SIG-M5 treated with dmso at 0.1 percent for 504 hours (cell line): ENCODE measurements around the gene CECR2.

Source experiments
- DNase-seq: peaks from one replicate; lab custom pipeline; 2025; ENCODE audit not compliant: unreplicated experiment; lab: John Stamatoyannopoulos, UW

Gene CECR2

GRCh38 chr22:17366830-17367229 is 2.4 kb upstream of the CECR2 start:
- peak; percentile 17 for DNase-seq

GRCh38 chr22:17368144-17368543 is 1.1 kb upstream of the CECR2 start:
- DNase-seq, result no peak

GRCh38 chr22:17368554-17369438 is 464 bp upstream of the CECR2 start:
- DNase-seq, result no peak

DNA sequence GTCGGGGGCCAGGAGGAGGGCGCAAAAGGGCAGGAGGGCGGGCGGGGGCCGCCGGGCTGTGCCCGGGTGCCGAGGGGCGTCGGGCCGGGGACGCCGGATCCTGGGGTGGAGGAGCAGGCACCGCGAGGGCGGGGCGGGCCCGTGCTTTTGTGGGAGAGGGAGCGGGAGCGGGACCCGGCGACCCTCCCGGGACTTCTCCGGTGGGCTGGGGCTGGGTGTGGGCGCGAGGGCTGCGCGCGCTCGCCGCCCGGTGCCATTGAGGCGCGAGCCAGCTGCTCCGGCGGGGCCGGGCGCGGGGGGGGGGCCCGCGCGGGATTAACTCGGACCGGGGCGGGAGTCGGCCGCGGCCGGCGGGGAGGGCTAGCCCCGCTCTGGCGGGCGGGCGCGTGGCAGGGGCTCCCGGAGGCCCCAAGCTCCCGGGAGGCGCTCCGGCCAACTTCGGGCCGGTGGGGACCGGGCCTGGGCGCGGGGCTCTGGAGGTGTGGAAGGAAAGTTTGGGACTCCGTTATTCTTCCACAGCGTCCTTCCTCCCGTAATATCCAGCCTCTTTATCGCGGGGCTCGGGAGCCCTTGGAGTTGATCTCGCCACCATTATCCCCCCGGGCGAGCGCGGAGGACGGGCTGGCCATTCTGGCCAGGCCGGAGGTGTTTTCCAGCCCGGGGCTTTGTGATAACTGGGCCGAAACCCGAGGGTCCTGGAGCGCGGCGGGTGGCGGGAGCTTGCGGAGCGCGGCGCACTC is 936 bp downstream of the CECR2 start:
- no peak for DNase-seq

GRCh38 chr22:17370766-17371432 is 1.6 kb downstream of the CECR2 start:
- no peak for DNase-seq

- no peak for DNase-seq
Measured at GRCh38 chr22:17371448-17371847, 2.2 kb downstream of the CECR2 start.

- no peak for DNase-seq
Measured at GRCh38 chr22:17373855-17374254, 4.6 kb downstream of the CECR2 start.

GRCh38 chr22:17375914-17376614 is 6.8 kb downstream of the CECR2 start:
- no peak for DNase-seq

- no peak for DNase-seq
Measured at GRCh38 chr22:17376950-17377349, 7.7 kb downstream of the CECR2 start.

- DNase-seq, result no peak
Measured at GRCh38 chr22:17379944-17380343, 10.7 kb downstream of the CECR2 start.

DNA sequence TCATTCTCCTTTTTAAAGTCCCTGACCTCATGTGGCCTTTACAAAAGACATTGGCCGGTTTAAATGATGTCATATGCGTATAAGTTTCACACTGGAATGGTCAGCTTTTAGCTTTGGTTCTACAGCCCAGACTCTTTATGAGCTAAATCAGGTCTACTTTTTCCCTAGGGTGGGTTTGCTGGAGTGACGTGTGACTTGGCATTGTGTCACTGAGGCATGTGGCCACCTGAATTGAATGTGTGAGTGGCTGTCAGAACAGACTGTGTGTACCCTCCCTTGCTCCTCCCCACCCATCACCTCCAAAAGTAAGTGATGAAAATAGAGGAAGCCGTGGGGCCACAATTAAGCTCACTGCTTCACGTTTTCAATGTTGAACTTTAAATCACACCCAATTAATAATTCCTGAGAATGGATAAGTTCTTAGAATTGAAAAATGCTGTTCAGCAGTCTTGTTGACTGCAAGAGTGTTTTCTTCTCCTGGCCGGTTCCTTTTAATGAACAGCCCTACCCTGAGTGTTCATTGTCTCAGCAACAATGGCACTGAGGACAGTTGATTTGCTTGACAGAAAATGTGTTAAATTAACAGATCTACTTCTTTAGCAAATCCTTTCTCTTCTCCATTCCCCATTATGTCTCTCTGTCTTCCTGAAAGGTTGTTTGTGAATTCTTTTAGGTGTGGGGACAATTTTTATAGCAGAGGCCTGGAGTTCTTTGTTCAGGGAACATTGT is 11.3 kb downstream of the CECR2 start:
- no peak for DNase-seq

DNA sequence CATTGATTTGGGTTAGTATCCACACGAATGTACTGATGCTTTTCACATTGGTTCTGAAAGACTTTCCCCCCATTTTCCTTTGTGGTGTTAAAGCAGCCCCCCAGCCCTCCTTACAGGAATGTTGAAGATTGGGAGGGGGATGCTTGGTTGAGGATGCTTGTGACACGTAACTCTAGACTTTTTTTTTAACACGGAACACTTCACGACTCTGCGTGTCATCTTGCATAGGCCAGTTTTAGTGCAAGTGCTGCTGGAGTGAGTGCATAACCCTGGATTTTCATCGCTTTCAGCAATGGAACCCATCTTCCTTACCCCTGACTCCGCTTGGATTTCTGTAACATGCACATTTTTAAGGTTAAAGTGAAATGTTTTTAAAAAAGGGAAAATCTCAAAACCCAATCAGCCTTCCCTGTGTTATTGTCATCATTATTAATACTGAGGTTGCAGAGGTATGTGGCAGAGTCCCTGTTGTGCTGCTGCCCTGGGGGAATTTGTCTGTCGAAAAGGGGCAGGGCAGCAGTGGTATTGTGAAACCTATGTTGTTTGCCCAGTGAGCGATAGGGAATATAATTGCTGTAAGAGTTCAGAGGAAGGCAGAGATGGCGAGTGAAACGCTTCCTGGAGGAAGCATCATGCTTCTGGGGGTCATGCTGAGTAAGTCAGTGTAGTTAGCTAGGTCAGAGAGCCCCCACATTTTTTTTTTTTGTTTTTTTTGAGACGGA is 12.1 kb downstream of the CECR2 start:
- peak; percentile 56 for DNase-seq

GRCh38 chr22:17384612-17385330 is 15.5 kb downstream of the CECR2 start:
- DNase-seq, result no peak

DNA sequence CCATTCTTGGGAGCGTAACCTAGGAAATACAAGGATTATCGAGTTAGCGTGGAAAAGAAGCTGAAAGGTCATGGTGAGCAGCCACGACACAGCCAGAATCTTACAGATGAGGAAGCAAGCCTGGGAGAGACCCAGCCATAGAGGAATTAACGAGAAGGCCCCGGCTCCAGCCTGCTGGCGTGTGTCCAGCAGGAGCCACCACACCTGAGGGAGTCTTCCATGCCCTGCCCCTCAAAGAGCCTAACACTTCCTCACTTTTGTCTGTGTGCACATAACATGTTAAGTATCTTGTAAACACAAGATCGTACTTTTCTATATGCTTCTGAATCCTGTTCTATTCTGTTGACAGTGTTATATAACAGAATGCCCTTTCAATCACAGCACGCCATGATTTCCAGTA is 18.1 kb downstream of the CECR2 start:
- DNase-seq, result no peak

DNA sequence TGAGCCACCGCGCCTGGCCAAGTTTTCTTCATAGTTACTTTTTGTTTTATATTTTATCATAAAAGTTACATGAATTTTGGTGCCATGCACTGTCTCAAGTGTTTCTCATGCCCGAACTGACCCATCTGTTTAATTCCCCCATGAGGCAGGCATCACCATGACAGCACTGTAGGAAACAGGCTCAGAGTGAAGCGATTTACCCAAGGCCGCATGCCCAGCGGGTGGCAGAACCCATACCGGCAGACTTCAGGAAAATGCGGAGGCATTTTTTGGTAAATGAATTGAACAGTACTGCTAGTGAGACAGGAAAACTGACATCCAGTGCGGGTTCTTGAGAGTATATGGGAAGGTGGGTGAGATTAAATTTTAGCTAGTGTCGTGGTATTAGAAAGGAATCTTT is 19.0 kb downstream of the CECR2 start:
- no peak for DNase-seq

DNA sequence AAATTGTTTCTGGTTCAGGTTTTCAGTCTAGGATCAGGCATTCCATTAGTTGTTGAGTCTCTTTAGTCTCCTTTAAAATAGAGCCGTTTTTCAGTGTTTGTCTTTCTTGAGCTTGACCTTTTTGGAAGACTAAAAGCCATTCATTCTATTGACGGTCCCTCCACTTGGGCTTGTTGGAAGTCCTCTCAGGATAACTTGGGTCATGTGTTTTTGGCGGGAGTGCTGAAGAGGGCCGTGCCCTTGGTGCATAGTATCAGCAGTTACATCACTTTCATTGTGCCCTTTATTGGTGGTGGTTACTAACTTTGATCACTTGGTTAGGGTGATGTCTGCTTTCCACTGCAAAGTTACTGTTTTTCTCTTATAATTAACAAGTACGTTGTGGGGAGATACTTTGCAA is 20.8 kb downstream of the CECR2 start:
- DNase-seq, result no peak

DNA sequence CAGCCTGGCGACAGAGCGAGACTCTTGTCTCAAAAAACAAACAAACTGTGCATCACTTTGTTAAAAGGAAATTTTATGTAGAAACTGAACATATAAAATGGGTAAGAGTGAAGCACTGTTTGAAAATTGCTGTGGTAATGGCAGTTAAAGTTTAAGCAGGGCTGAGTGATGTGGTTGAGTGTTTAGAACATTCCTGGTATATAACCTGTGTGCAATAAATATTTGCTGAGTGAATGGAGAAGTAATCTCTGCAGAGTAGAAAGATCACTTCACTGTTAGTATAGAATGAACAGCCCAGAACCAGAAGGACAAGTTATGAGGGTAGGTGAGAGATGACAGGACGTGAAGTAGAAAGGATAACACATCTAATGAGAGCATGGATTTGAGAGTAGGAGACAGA is 27.3 kb downstream of the CECR2 start:
- DNase-seq, result peak; percentile 15

- no peak for DNase-seq
Measured at GRCh38 chr22:17397756-17398547, 28.7 kb downstream of the CECR2 start.
